Endothelial cell of umbilical vein (primary cell): ENCODE results near the gene CROCC2. TPM values are rescaled to one million over a fixed set of nuclear protein-coding genes. Genes with fewer than 3 reads are reported as not detected.

Experiments used
- BruUV-seq: library from RNA; stranded (reverse); fragments of 400-500 nt; replicated peaks from 2 replicates; lab custom pipeline; 2021; lab: Mats Ljungman, UMichigan
- CTCF ChIA-PET: fragments of 300-600, 350-600 bp; sonication (Branson Sonifier 250); formaldehyde crosslinking; loops from one replicate; lab custom pipeline; 2021; ENCODE audit warnings: antibody characterized with exemption, inconsistent platforms; lab: Charles Lee
- POLR2A ChIA-PET: fragments of 300-600, 350-600 bp; sonication (Branson Sonifier 250); formaldehyde crosslinking; loops from one replicate; lab custom pipeline; 2021; ENCODE audit warnings: antibody characterized with exemption, inconsistent platforms; lab: Charles Lee
- DNase-seq: peaks from one replicate; pipeline ENCODE4 v3.0.0-alpha.2; 2011; ENCODE audit warnings: low read depth, low spot score
- FAIRE-seq: peaks from 2 replicates; lab custom pipeline; 2011; peaks lifted over from hg19 to GRCh38; lab: Jason Lieb, UNC
- H2AFZ ChIP-seq: 2 replicates; pipeline ENCODE4 v1.6.0; 2012; ENCODE audit warnings: low read depth, low read length, control low read depth, inconsistent platforms
- H3K27ac ChIP-seq: 2 replicates; pipeline ENCODE4 v1.5.1; 2011; ENCODE audit warnings: low read depth, mild to moderate bottlenecking, control low read depth, low read length, moderate library complexity; ENCODE audit not compliant: insufficient read depth
- H3K27me3 ChIP-seq, 2 experiments: 2 replicates each; pipeline versions ENCODE4 v1.6.0 to v1.6.1; 2011; ENCODE audit warnings: low read length in 2 of 2, mixed read lengths in 1 of 2; ENCODE audit not compliant: control insufficient read depth in 2 of 2, insufficient read depth in 2 of 2
- H3K36me3 ChIP-seq, 2 experiments: 2 replicates in 1 of 2; 3 replicates in 1 of 2; pipeline ENCODE4 v1.5.1; 2011; ENCODE audit warnings: low read length in 2 of 2, mild to moderate bottlenecking in 1 of 2, moderate library complexity in 1 of 2; ENCODE audit not compliant: control insufficient read depth in 2 of 2, insufficient read depth in 2 of 2; ENCODE audit errors: extremely low read depth in 1 of 2
- H3K4me1 ChIP-seq: 3 replicates; pipeline ENCODE4 v1.5.1; 2011; ENCODE audit warnings: mild to moderate bottlenecking, low read length; ENCODE audit not compliant: control insufficient read depth, insufficient read depth; ENCODE audit errors: extremely low read depth
- H3K4me2 ChIP-seq: 2 replicates; pipeline ENCODE4 v1.6.1; 2011; ENCODE audit warnings: low read length, control low read depth, mixed read lengths; ENCODE audit not compliant: insufficient read depth
- H3K4me3 ChIP-seq, 3 experiments: fragments of 200-600 bp in 1 of 3; sonication (generic), shearing (Covaris generic) in 1 of 3; replicated peaks in 1 of 3; 2 replicates each; pipeline ENCODE4 v1.5.1; 2011 to 2016; ENCODE audit warnings: control low read depth in 3 of 3, low read length in 3 of 3, mild to moderate bottlenecking in 2 of 3, inconsistent platforms in 1 of 3, low read depth in 1 of 3, moderate library complexity in 1 of 3; ENCODE audit not compliant: insufficient read depth in 1 of 3
- H3K79me2 ChIP-seq: 2 replicates; pipeline ENCODE4 v1.6.0; 2012; ENCODE audit warnings: low read length, inconsistent platforms; ENCODE audit not compliant: control insufficient read depth, insufficient read depth
- H3K9ac ChIP-seq: replicated peaks from 2 replicates; pipeline ENCODE3; 2011; ENCODE audit warnings: low read length, control low read depth; ENCODE audit not compliant: insufficient read depth; ENCODE audit errors: extremely low read depth
- H3K9me1 ChIP-seq: replicated peaks from 3 replicates; pipeline ENCODE4 v1.6.0; 2011; ENCODE audit warnings: mild to moderate bottlenecking, low read length; ENCODE audit not compliant: control insufficient read depth, insufficient read depth; ENCODE audit errors: extremely low read depth
- H3K9me3 ChIP-seq: replicated peaks from 2 replicates; pipeline ENCODE4 v1.5.1; 2012; ENCODE audit warnings: low read length, inconsistent platforms; ENCODE audit not compliant: control insufficient read depth, insufficient read depth
- H4K20me1 ChIP-seq: replicated peaks from 2 replicates; pipeline ENCODE3; 2011; ENCODE audit warnings: mild to moderate bottlenecking, low read length; ENCODE audit not compliant: control insufficient read depth, insufficient read depth; ENCODE audit errors: extremely low read depth
- CTCF ChIP-seq, 2 donors: IDR thresholded peaks; 1 replicate in 1 of 2; 2 replicates in 1 of 2; pipeline ENCODE4 v1.5.1; 2011; ENCODE audit warnings: low read length in 2 of 2, mild to moderate bottlenecking in 2 of 2, moderate library complexity in 2 of 2, control low read depth in 1 of 2, inconsistent platforms in 1 of 2, low read depth in 1 of 2; ENCODE audit not compliant: insufficient read depth in 1 of 2; ENCODE audit errors: extremely low read depth in 1 of 2
- EZH2 ChIP-seq: IDR thresholded peaks from 2 replicates; pipeline ENCODE4 v1.6.1; 2012; ENCODE audit warnings: borderline replicate concordance, low read depth, mild to moderate bottlenecking, moderate library complexity, low read length, inconsistent platforms; ENCODE audit not compliant: severe bottlenecking
- FOS ChIP-seq: IDR thresholded peaks from 2 replicates; pipeline ENCODE4 v1.6.1; 2011; ENCODE audit warnings: mild to moderate bottlenecking, low read length, moderate library complexity, borderline replicate concordance; ENCODE audit not compliant: insufficient read depth
- GATA2 ChIP-seq: IDR thresholded peaks from 2 replicates; pipeline ENCODE4 v1.7.0; 2011; ENCODE audit warnings: low read depth, mild to moderate bottlenecking, moderate library complexity, mixed read lengths, low read length; ENCODE audit not compliant: insufficient read length, insufficient read depth
- JUN ChIP-seq: IDR thresholded peaks from 2 replicates; pipeline ENCODE4 v1.6.1; 2011; ENCODE audit warnings: borderline replicate concordance, low read depth; ENCODE audit not compliant: insufficient read length, insufficient read depth
- MYC ChIP-seq: IDR thresholded peaks from one replicate; pipeline ENCODE4 v1.6.1; 2011; ENCODE audit warnings: mild to moderate bottlenecking, low read depth, low read length
- POLR2A ChIP-seq: IDR thresholded peaks from 2 replicates; pipeline ENCODE4 v1.6.1; 2012; ENCODE audit warnings: low read depth, mild to moderate bottlenecking, control low read depth, low read length
- POLR2AphosphoS5 ChIP-seq: IDR thresholded peaks from 2 replicates; pipeline ENCODE4 v1.6.1; 2012; ENCODE audit warnings: low read depth, mild to moderate bottlenecking, control low read depth, low read length, moderate library complexity; ENCODE audit not compliant: insufficient read depth
- dilution Hi-C: fragments of 300-500 bp; cut with MboI; formaldehyde crosslinking; loops from one replicate; pipeline ENCODE4 v1.15.0; 2019; ENCODE audit warnings: low sequenced_read_pairs; ENCODE audit not compliant: extremely low pct_ligation_motif_present
- intact Hi-C: fragments of 100-400 bp; cut with micrococcal nuclease; formaldehyde crosslinking; loops from one replicate; pipeline ENCODE4 v1.10.0; 2022
- polyA plus RNA-seq, 4 experiments: library from polyadenylated mRNA; depleted of rRNA in 3 of 4; stranded (reverse) in 3 of 4; unstranded in 1 of 4; fragments of >200 nt; gene quantifications; 2 replicates each; pipeline versions ENCODE4 v1.2.1 to v1.2.3, GENCODE V29; 2011 to 2012; ENCODE audit warnings: missing spikeins in 1 of 4
- total RNA-seq: library from RNA; stranded (reverse); gene quantifications from 2 replicates; pipeline ENCODE4 v1.2.3, GENCODE V29; 2021
- TF ChIP-seq, protein P1 (sequence below): IDR thresholded peaks from 2 replicates; pipeline ENCODE4 v1.6.1; 2011; ENCODE audit not compliant: insufficient read depth, insufficient read length

The CROCC2 gene
- total and polyA plus RNA-seq, 2 donors (not counting 3 experiments of a cell fraction or from before 2014, with no cell fraction given) = not detected

- Histone ChIP-seq H3K4me2 (no peak overlapping the region), H3K4me3 (no peak overlapping the region), H4K20me1 (no peaks in the 10 kb centered on the region), H3K9me3 (no peaks in the 10 kb centered on the region), H3K27me3 (no peaks in the 10 kb centered on the region), H3K9me1 (no peaks in the 10 kb centered on the region), H3K79me2 (peaks cover 12% of the 10 kb centered on the region), H3K4me1 (peaks cover 1% of the 10 kb centered on the region), H3K36me3 (no peaks in the 10 kb centered on the region), H3K9ac (no peak overlapping the region), H3K27ac (no peak overlapping the region), H2AFZ (no peak overlapping the region)
- BruUV-seq = no TSS peak
- ChIA-PET POLR2A (no interaction called here), CTCF (no interaction called here)
- FAIRE-seq (no peak), DNase-seq (no peak)
- no peak for TF ChIP-seq EZH2
- no peak for TF ChIP-seq GATA2
- TF ChIP-seq, protein P1, sequence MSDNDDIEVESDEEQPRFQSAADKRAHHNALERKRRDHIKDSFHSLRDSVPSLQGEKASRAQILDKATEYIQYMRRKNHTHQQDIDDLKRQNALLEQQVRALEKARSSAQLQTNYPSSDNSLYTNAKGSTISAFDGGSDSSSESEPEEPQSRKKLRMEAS = no peak
- TF ChIP-seq MYC = no peak
- TF ChIP-seq FOS = no peak
- TF ChIP-seq POLR2AphosphoS5 = no peak
- dilution Hi-C loops (no loop called here), intact Hi-C loops (no loop called here)
These were observed 96.9 kb downstream of the CROCC2 start for GRCh38 chr2:241003047-241003360.

GRCh38 chr2:241003369-241003768 is 97.2 kb downstream of the CROCC2 start:
- no peaks in the 10 kb centered on the region for H3K36me3 ChIP-seq
- FAIRE-seq (no peak), DNase-seq (no peak)
- dilution Hi-C loops (no loop called here), intact Hi-C loops (no loop called here)
- ChIA-PET CTCF (no interaction called here), POLR2A (no interaction called here)
- no peak overlapping the region for H3K27ac ChIP-seq
- H4K20me1 ChIP-seq = no peaks in the 10 kb centered on the region
- H2AFZ ChIP-seq = no peak overlapping the region
- no peak overlapping the region for H3K4me2 ChIP-seq
- H3K79me2 ChIP-seq = peaks cover 12% of the 10 kb centered on the region
- H3K4me3 ChIP-seq = no peak overlapping the region
- TF ChIP-seq CTCF (IDR thresholded peaks at IDR 0.05; ENCODE audit: extremely low read depth in 1 of 2, insufficient read depth in 1 of 2, low read depth in 1 of 2, low read length in 2 of 2) = no peak
- TF ChIP-seq GATA2 = no peak
- no peak for TF ChIP-seq MYC
- no peak for TF ChIP-seq JUN
- TF ChIP-seq, protein P1 = no peak
- TF ChIP-seq FOS = no peak
- no peak for TF ChIP-seq EZH2
- TF ChIP-seq POLR2A = no peak
- no peak for TF ChIP-seq POLR2AphosphoS5
- no peaks in the 10 kb centered on the region for H3K4me1 ChIP-seq
- no TSS peak for BruUV-seq
- H3K9me1 ChIP-seq = no peaks in the 10 kb centered on the region
- no peaks in the 10 kb centered on the region for H3K9me3 ChIP-seq
- H3K27me3 ChIP-seq = no peaks in the 10 kb centered on the region
- H3K9ac ChIP-seq = no peak overlapping the region
